CD4-positive, alpha-beta T cell treated with Interleukin-4 for 4 hours (primary cell): Measurements from ENCODE around the gene PHYHD1.

Experiments
- DNase-seq: peaks from one replicate; pipeline ENCODE4 v3.0.0-alpha.2; 2020

PHYHD1 gene

GRCh38 chr9:128901822-128902221, 19.0 kb upstream of the PHYHD1 start:
- no peak for DNase-seq

- peak; percentile 91 for DNase-seq
Observed at GRCh38 chr9:128902351-128903078, 18.3 kb upstream of the PHYHD1 start.

- no peak for DNase-seq
Observed at GRCh38 chr9:128903079-128903461, 17.7 kb upstream of the PHYHD1 start.

GRCh38 chr9:128903871-128904620, 16.7 kb upstream of the PHYHD1 start:
- peak; percentile 16 for DNase-seq

GRCh38 chr9:128905964-128906363, 14.8 kb upstream of the PHYHD1 start:
- no peak for DNase-seq

- no peak for DNase-seq
Observed at GRCh38 chr9:128906741-128907140, 14.0 kb upstream of the PHYHD1 start.

GRCh38 chr9:128908372-128908771, 12.4 kb upstream of the PHYHD1 start:
- DNase-seq, result no peak

- no peak for DNase-seq
Observed at GRCh38 chr9:128909859-128910258, 10.9 kb upstream of the PHYHD1 start.

GRCh38 chr9:128910906-128911305, 9.9 kb upstream of the PHYHD1 start:
- DNase-seq, result no peak

GRCh38 chr9:128911529-128912035, 9.2 kb upstream of the PHYHD1 start:
- no peak for DNase-seq

- no peak for DNase-seq
Observed at GRCh38 chr9:128912270-128912853, 8.4 kb upstream of the PHYHD1 start.

- DNase-seq, result no peak
Observed at GRCh38 chr9:128913048-128913900, 7.5 kb upstream of the PHYHD1 start.

- DNase-seq, result no peak
Observed at GRCh38 chr9:128913995-128914772, 6.6 kb upstream of the PHYHD1 start.

GRCh38 chr9:128916204-128916603, 4.6 kb upstream of the PHYHD1 start:
- no peak for DNase-seq

- DNase-seq, result no peak
Observed at GRCh38 chr9:128916745-128917144, 4.0 kb upstream of the PHYHD1 start.

GRCh38 chr9:128917151-128917849, 3.5 kb upstream of the PHYHD1 start:
- DNase-seq, result no peak

- DNase-seq, result no peak
Observed at GRCh38 chr9:128918921-128919320, 1.9 kb upstream of the PHYHD1 start.

- DNase-seq, result no peak
Observed at GRCh38 chr9:128919402-128920089, 1.2 kb upstream of the PHYHD1 start.

GRCh38 chr9:128921881-128922763, 1.3 kb downstream of the PHYHD1 start:
- no peak for DNase-seq

- no peak for DNase-seq
Observed at GRCh38 chr9:128923493-128923883, 2.7 kb downstream of the PHYHD1 start.
